Subcutaneous abdominal adipose tissue (tissue), 5 donors: ENCODE data around the gene PAQR4.

Source experiments
- H3K27ac ChIP-seq: one replicate; pipeline ENCODE4 v1.7.0; 2013; ENCODE audit warnings: low read depth, mild to moderate bottlenecking, inconsistent platforms, low read length, moderate library complexity
- H3K27me3 ChIP-seq, 5 donors: one replicate each; pipeline ENCODE4 v1.7.0; 2013; ENCODE audit warnings: low read length in 5 of 5, inconsistent platforms in 1 of 5; ENCODE audit not compliant: control insufficient read depth in 5 of 5, insufficient read depth in 4 of 5
- H3K36me3 ChIP-seq, 5 donors: one replicate each; pipeline ENCODE4 v1.7.0; 2013; ENCODE audit warnings: low read length in 5 of 5; ENCODE audit not compliant: control insufficient read depth in 5 of 5, insufficient read depth in 5 of 5
- H3K4me1 ChIP-seq, 5 donors: one replicate each; pipeline ENCODE4 v1.7.0; 2013; ENCODE audit warnings: low read length in 5 of 5, mild to moderate bottlenecking in 3 of 5, moderate library complexity in 1 of 5; ENCODE audit not compliant: control insufficient read depth in 5 of 5, insufficient read depth in 5 of 5
- H3K4me3 ChIP-seq, 5 donors: one replicate each; pipeline ENCODE4 v1.7.0; 2013; ENCODE audit warnings: low read length in 5 of 5, low read depth in 1 of 5
- H3K9ac ChIP-seq, 5 donors: one replicate each; pipeline ENCODE4 v1.7.0; 2013; ENCODE audit warnings: low read length in 5 of 5, mild to moderate bottlenecking in 4 of 5, moderate library complexity in 3 of 5
- H3K9me3 ChIP-seq, 5 donors: one replicate each; pipeline ENCODE4 v1.7.0; 2013; ENCODE audit warnings: low read length in 5 of 5; ENCODE audit not compliant: control insufficient read depth in 5 of 5
- donor health status: healthy.
- donor health status: healthy.
- donor health status: healthy.
- donor health status: healthy.
- donor health status: healthy.

The PAQR4 gene

GRCh38 chr16:2954656-2955381 is 14.3 kb upstream of the PAQR4 start:
- Histone ChIP-seq H3K9me3 (no peaks in the 10 kb centered on the region), H3K27ac (no peak overlapping the region), H3K4me3 (no peak overlapping the region), H3K27me3 (peaks cover 22 to 37% (median 33%) of the 10 kb centered on the region in 5 donors), H3K9ac (no peak overlapping the region), H3K4me1 (no peaks in the 10 kb centered on the region), H3K36me3 (peaks cover 0 to 4% (median 3%) of the 10 kb centered on the region in 5 donors)

DNA sequence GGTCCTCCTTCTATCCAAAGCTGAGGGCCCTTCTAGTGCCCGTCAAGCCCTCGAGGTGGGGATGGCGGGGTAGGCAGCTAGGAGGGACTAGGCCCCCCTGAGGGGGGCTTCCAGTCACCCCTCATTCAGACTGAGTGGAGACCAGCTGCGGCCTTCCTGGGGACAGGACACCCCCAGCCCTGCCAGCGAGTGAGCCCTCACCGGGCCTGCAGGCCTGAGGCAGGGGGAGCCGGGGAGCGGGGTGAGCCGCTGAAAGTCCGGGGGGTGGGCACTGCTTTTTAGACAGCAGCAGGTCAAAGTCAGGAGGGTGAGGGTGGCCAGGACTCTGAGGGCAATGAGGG is 13.7 kb upstream of the PAQR4 start:
- Histone ChIP-seq H3K27ac (no peak overlapping the region), H3K36me3 (no peaks in the 10 kb centered on the region), H3K9me3 (no peaks in the 10 kb centered on the region), H3K9ac (no peak overlapping the region), H3K4me3 (no peak overlapping the region), H3K27me3 (peaks cover 24 to 41% (median 33%) of the 10 kb centered on the region in 5 donors), H3K4me1 (no peaks in the 10 kb centered on the region)

DNA sequence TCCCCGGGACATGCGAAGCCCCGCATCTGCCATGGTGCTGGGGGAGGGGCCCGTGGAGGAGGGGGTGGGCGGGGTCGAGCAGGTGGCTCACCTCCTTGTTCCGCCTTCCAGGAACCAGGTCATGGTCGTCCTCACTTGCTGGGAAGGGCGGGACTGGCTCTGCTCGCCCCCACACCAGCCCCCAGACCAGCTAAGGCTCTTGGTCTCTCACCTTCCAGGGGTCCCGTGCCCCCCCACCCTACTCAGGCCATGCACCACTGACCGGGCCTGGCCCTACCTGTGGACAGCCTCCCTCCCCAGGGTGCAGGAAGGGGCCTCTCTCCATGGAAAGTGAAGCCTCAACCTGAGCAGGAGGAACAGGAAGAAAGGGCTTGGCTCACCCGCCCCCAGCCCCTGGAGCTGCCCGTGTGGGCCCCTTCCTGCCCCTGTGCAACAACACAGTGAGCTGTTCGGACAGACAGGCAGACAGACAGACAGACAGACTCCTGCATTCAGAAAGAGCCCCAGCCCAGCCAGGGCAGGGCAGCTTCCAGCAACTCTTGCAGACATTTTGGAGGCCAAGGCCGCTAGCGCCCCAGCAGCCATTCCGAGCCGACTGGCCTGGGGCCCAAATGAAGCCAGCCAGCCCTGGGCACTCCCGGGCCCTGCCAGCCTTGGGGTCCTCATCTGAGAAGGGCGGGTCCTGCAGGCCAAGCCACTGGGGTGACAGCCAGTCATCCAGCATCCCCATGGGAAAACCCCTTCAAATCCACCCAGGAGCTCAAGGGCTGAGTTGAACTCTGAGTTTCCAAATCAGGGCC is 13.2 kb upstream of the PAQR4 start:
- Histone ChIP-seq H3K4me1 (no peaks in the 10 kb centered on the region), H3K9ac (no peak overlapping the region), H3K27me3 (peaks cover 25 to 46% (median 36%) of the 10 kb centered on the region in 5 donors), H3K36me3 (no peaks in the 10 kb centered on the region), H3K4me3 (no peak overlapping the region), H3K9me3 (no peaks in the 10 kb centered on the region), H3K27ac (no peak overlapping the region)

GRCh38 chr16:2956579-2956956 is 12.6 kb upstream of the PAQR4 start:
- Histone ChIP-seq H3K27ac (no peak overlapping the region), H3K27me3 (peaks cover 27 to 50% (median 37%) of the 10 kb centered on the region in 5 donors), H3K9me3 (no peaks in the 10 kb centered on the region), H3K36me3 (no peaks in the 10 kb centered on the region), H3K9ac (no peak overlapping the region), H3K4me1 (peaks cover 0 to 2% (median 0%) of the 10 kb centered on the region in 5 donors), H3K4me3 (no peak overlapping the region)

GRCh38 chr16:2959206-2959605 is 9.9 kb upstream of the PAQR4 start:
- no peaks in the 10 kb centered on the region for H3K36me3 ChIP-seq
- H3K4me3 ChIP-seq, result no peak overlapping the region
- H3K9me3 ChIP-seq, result no peaks in the 10 kb centered on the region
- no peak overlapping the region for H3K9ac ChIP-seq
- H3K27me3 ChIP-seq, result peaks cover 49 to 69% (median 52%) of the 10 kb centered on the region in 5 donors
- H3K27ac ChIP-seq, result no peak overlapping the region
- H3K4me1 ChIP-seq, result peaks cover 0 to 13% (median 8%) of the 10 kb centered on the region in 5 donors

- no peak overlapping the region for H3K27ac ChIP-seq
- peaks cover 46 to 69% (median 51%) of the 10 kb centered on the region in 5 donors for H3K27me3 ChIP-seq
- no peaks in the 10 kb centered on the region for H3K36me3 ChIP-seq
- no peak overlapping the region for H3K9ac ChIP-seq
- H3K4me1 ChIP-seq, result peaks cover 0 to 20% (median 16%) of the 10 kb centered on the region in 5 donors
- H3K9me3 ChIP-seq, result no peaks in the 10 kb centered on the region
- H3K4me3 ChIP-seq, result no peak overlapping the region
Measured at GRCh38 chr16:2960183-2961010, 8.8 kb upstream of the PAQR4 start.

GRCh38 chr16:2962334-2963073 is 6.6 kb upstream of the PAQR4 start:
- H3K9ac ChIP-seq, result no peak overlapping the region
- H3K27ac ChIP-seq, result no peak overlapping the region
- no peak overlapping the region for H3K4me3 ChIP-seq
- no peaks in the 10 kb centered on the region for H3K36me3 ChIP-seq
- peaks cover 38 to 68% (median 55%) of the 10 kb centered on the region in 5 donors for H3K27me3 ChIP-seq
- no peaks in the 10 kb centered on the region for H3K9me3 ChIP-seq
- H3K4me1 ChIP-seq, result peaks cover 0 to 26% (median 23%) of the 10 kb centered on the region in 5 donors

GRCh38 chr16:2963074-2963722 is 6.0 kb upstream of the PAQR4 start:
- Histone ChIP-seq H3K36me3 (no peaks in the 10 kb centered on the region), H3K27me3 (peaks cover 43 to 72% (median 62%) of the 10 kb centered on the region in 5 donors), H3K27ac (no peak overlapping the region), H3K4me1 (peaks cover 0 to 32% (median 27%) of the 10 kb centered on the region in 5 donors), H3K4me3 (peak overlapping the region in 1 of 5 donors; percentile 44), H3K9me3 (no peaks in the 10 kb centered on the region), H3K9ac (no peak overlapping the region)
